H7 (cell line): Measurements from ENCODE around the gene USP21. TPM values are rescaled to one million over a fixed set of nuclear protein-coding genes. Genes with fewer than 3 reads are reported as not detected.

Source experiments
- DNase-seq: peaks from one replicate; pipeline ENCODE4 v3.0.0; 2012
- H3K27me3 ChIP-seq: 2 replicates; pipeline ENCODE4 v1.6.0; 2011; ENCODE audit warnings: mild to moderate bottlenecking, low read length; ENCODE audit not compliant: control insufficient read depth, insufficient read depth
- H3K36me3 ChIP-seq: replicated peaks from 2 replicates; pipeline ENCODE4 v1.5.1; 2011; ENCODE audit warnings: low read length; ENCODE audit not compliant: control insufficient read depth, insufficient read depth
- H3K4me3 ChIP-seq: 2 replicates; pipeline ENCODE4 v1.5.1; 2011; ENCODE audit warnings: low read depth, mild to moderate bottlenecking, control low read depth, low read length, moderate library complexity; ENCODE audit not compliant: insufficient read depth
- total RNA-seq: library from RNA; depleted of rRNA; stranded (reverse); fragments of >200 nt; shearing (Covaris generic); gene quantifications from 2 replicates; pipeline ENCODE4 v1.2.3, GENCODE V29; 2014

Gene USP21
- total RNA-seq, 1 experiment from 2014 or later, result 12.0 TPM

DNA sequence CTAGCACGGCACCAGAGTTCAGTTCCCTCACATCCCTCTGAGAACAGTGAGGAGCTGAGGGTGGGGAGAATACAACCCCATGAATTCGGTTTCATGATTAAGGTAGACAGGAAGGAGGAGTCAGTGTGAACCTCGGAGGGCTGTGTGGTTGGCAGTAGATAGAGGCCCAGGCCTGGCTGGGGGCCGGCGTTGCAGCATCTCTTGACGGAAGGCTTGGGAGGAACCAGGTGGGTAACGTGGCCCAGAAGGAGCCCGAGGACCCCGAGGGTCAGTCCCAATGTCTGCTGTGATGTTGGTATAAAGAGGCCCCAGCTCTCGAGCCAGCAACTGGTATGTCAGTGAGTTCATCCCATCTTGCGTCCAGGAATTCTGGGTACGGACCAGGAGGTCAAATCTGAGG, 12.4 kb downstream of the USP21 start:
- Histone ChIP-seq H3K27me3 (peaks cover 2% of the 10 kb centered on the region; the same call in 1 of the 2 replicates), H3K4me3 (no peak overlapping the region), H3K36me3 (peaks cover 27% of the 10 kb centered on the region)
- no peak for DNase-seq

DNA sequence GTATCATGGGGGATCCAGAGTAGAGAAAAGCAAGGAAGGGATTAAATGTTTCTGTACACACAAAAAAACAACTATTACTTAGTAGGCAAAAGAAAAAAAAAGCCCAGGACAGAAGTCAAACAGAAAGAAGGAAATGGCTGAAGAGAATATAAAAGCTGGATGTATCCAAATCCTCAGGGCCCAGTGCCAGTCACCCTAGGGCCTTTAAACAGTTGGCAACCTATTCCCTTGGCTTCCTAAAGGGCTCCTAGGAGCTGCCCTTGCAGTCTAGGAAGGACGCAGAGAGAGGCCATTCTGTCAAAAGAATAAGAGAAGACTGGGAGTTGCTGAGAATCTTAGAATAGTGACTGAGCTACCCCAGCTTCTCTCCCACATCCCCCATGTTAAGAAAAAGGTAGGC, 13.0 kb downstream of the USP21 start:
- H3K27me3 ChIP-seq, result no peaks in the 10 kb centered on the region; the same call in 1 of the 2 replicates
- DNase-seq, result no peak
- H3K4me3 ChIP-seq, result no peak overlapping the region
- peaks cover 27% of the 10 kb centered on the region for H3K36me3 ChIP-seq

DNA sequence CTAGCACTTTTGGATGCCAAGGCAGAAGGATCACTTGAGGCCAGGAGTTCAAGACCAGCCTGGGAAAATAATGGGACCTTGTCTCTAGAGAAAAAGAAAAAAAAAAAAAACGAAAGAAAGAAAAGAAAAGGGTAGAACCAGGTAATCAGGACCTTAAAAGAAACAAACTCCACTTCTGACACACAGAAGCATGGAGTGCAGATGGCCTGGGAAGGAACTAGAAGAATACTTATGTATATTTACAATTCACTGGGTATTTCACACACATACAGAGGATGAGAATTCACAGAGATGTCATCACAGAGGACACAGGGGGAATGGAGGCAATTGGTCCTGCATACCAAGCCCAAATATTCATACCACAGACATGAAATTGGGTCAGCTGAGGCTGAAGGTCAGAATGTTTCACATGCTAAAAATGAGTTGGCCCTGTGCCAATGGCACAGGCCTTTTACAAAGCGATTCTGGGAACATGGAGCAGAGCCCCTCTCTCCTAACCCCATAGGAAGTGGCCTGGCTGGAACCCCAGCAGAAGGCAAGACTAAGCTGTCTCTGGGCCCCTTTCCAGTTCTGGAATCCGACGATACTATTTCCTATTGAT, 13.6 kb downstream of the USP21 start:
- Histone ChIP-seq H3K36me3 (peaks cover 27% of the 10 kb centered on the region), H3K4me3 (no peak overlapping the region), H3K27me3 (no peaks in the 10 kb centered on the region)
- no peak for DNase-seq

DNA sequence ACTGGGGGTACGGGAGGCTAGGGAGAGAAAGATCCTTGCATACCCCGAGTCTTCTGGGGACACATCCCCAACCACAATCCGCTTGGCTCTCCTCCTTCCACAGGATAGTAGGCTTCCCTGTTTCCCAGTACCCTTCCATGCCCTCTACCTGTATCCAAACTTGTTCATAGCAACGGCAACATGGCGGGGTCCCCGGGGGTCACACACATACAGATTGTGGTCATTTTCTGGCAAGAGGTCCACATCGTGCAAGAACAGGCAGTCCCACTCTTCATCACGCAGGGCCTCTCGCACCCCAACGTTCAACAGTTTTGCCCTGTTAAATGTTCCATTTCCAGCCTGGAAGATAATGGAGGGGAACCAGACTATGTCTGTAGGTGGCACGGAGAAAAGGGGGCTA, 14.4 kb downstream of the USP21 start:
- no peak for DNase-seq
- no peaks in the 10 kb centered on the region for H3K27me3 ChIP-seq
- peaks cover 27% of the 10 kb centered on the region for H3K36me3 ChIP-seq
- no peak overlapping the region for H3K4me3 ChIP-seq

DNA sequence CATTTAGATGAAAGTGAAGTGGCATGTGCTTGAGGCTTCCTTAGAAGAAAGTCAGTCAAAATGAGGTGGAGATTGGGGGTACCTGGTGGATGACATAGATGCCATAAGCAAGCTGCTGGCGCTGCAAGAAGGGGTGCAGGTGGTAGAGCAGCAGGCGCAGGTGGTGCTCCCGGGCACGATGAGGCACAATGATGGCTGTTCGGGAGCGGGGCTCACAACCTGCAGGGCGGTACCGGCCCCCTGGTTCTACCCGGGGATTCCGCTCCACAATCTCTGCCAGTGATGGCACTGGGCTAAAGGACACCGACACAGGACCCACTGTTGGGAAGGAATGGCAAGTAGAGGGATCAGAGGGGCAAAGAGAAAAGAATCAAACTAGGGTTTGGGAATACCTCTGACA, 15.6 kb downstream of the USP21 start:
- Histone ChIP-seq H3K27me3 (no peaks in the 10 kb centered on the region), H3K36me3 (peaks cover 23% of the 10 kb centered on the region)
- DNase-seq, result no peak

DNA sequence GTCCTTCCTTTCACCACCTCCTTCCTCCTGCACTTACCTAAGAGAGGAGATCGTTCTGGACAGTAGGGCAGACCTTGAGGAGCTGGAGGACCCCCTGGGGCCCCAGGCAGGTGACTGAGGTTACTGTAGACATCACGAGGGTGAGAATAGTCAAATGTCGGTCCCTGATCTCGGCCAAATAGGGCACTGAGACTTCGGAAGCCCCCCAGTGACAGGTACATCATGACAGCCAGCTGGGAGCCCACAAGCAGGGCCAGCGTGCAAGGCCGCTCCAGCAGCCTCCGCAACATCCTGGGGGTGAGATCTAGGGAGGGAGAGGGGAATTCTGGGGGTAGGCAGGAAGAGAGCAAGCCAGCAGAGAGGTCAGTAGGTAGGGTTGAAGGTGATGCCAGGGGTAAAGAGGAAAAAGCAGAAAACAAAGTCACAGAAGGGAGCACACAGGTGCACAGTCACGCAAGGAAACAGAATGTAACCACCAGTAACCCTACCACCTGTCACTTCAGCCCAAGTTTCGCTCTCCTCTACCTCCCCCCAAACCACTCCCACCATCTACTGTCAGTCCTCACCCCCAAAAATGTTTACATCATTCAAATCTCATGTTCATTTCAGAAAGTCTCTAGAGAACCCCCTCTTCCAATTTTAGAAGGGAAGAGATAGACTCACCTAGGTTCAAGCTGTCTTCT, 16.6 kb downstream of the USP21 start:
- no peak for DNase-seq
- no peak overlapping the region for H3K4me3 ChIP-seq

More for the DNA sequence above, 15.6 kb downstream of the USP21 start:
- no peak overlapping the region for H3K4me3 ChIP-seq

DNA sequence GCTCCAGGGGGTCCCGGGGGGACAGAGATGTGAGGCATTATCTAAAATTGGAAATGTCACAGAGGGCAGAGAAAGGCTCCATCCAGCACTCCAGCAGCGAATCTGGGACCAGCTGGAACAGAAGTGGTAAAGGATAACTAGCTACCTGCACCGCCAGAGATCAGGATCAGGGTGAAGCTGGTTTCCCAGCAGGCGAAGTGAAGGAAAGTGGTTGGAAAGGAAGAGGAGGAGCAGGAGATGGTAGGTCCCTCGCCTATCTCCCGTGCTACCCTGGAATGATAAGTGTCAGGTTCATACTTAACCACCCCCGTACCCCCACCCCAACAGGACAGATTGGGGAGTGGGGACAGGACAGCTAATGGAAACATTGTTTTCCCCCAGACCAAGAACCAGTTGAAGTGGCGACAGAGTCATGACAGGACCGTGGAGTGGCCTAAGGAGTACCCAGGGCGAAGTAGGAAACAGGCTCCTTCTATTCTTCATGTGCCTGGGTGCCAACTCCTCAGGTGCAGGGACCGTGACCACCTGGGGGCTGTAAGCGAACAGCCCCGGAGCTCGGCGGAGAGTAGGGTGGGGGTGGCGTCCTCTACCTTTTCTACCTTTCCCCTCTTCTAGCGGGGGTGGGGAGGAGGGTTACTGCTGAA, 17.3 kb downstream of the USP21 start:
- Histone ChIP-seq H3K4me3 (peak overlapping the region; percentile 78), H3K36me3 (peaks cover 14% of the 10 kb centered on the region), H3K27me3 (no peaks in the 10 kb centered on the region)
- DNase-seq, result peak; percentile 52

More for the DNA sequence above, 16.6 kb downstream of the USP21 start:
- no peaks in the 10 kb centered on the region for H3K27me3 ChIP-seq
- H3K36me3 ChIP-seq, result peaks cover 18% of the 10 kb centered on the region

DNA sequence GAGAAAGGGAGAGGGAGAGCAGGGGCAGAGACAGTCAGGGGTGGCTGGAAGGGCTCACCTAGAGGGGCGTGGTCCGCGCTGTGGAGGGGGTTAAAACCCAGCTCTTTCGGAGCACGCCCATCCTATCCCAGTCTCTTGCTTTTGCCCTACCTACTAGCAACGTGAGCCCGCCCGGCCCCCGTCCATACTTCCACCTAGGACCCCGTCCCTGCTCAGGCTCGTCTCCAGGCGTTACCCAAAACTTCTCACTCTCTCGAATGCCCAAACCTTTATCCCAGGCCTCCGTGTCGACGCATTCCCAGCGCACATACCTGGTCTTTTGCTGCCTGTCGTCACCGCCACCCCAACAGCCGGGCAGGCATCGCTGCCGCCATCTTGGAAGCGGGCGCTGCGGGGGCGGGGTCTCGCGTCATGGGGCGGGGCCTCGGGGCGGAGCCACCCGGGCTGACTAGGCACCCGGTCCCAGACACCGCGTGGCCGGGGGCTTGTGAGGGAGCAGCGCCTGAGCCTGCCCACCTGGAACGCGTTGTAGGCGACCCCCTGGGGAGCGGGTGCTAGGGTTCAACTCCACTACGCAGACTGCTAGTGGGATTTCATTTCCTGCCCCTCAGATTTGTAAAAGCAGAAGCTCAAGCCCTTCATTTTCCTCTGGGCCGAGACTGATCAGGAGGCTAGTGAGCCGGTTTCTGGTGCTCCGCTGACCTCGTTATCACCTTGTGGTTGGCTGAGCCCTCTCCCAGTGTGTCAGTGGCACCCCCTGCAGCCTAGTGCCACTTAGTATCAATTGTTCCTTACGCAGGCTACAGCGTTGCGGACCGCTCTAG, 18.0 kb downstream of the USP21 start, which contains the start of gene B4GALT3:
Gene B4GALT3, minus strand, starts transcription at position 396 of the 824 bp plus-strand sequence. CDS start 1,447 bp downstream, outside the sequence.
- peak; percentile 100 for DNase-seq
- H3K27me3 ChIP-seq, result no peaks in the 10 kb centered on the region
- peak within 1 kb of the TSS; percentile 78 for H3K4me3 ChIP-seq
- peaks cover 13% of the 10 kb centered on the region for H3K36me3 ChIP-seq

DNA sequence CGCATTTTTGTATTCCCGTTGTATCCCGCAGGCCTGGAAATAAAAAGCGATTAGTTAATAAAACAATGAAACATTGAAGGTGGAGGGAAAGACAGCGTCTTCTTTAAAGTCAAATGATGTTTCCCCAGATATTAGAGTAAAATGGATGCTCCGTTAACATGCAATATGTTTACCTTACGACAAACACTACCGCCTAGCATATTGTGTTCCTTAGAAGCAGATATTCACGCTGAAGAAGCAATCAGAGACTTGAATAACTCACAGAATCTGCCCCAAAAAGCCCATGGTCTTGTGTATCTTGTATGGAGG, 18.6 kb downstream of the USP21 start:
- Histone ChIP-seq H3K4me3 (no peak overlapping the region), H3K27me3 (no peaks in the 10 kb centered on the region), H3K36me3 (peaks cover 12% of the 10 kb centered on the region)
- DNase-seq, result no peak

DNA sequence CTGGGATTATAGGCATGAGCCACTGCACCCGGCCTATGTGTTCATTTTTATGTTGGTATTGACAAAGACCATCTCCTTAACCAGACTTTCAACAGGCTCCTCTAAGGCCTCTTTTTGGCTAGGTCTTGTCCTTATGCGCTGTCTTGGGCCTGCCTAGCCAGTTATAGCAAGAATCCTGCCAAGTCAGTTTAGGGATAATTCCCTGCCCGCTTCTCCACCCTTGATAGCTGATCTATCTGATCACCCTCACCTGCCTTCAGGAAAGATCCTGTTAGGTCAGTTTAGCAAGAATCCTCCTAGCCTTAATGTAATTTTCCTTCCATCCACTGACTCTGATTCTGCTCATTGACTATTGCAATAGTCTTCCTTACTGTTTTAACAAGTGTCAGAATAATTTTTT, 20.4 kb downstream of the USP21 start:
- Histone ChIP-seq H3K36me3 (peaks cover 4% of the 10 kb centered on the region), H3K27me3 (no peaks in the 10 kb centered on the region), H3K4me3 (no peak overlapping the region)
- DNase-seq, result no peak

DNA sequence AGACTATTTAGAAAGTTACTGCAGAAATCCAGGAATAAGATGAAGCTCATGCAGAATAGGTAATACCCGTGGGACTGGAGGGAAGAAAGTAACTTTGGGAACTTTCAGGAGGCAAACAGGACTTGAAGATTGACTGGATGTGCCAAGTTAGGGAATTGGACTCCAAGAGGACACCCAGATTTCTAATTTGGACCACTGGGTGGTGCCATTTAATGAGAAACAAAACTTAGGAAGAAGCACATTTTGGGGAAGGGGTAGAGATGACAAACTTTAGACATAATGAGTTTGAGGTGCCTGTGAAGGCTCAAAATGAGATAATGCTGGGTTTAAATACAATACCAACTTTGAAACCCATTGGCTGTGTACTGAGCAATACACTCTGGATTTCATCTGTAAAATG, 21.3 kb downstream of the USP21 start:
- no peaks in the 10 kb centered on the region for H3K36me3 ChIP-seq
- H3K4me3 ChIP-seq, result no peak overlapping the region
- H3K27me3 ChIP-seq, result no peaks in the 10 kb centered on the region
- peak; percentile 47 for DNase-seq

DNA sequence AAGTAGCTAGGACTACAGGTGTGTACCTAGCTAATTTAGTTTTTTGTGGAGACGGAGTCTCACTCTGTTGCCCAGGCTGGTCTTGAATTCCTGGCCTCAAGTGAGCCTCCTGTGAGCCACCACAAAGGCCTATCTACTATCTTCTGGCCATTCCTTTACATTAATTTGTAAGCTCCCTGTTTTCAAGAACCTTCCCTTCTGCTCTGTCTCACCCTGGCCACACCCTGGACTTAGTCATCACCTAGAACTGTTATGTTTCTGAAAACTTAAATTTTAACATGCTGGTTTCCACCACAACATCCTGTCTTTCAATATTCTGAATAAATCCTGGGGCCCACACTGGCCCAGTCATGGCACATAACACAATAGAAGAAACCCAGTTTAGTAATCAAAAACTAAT, 22.9 kb downstream of the USP21 start:
- Histone ChIP-seq H3K36me3 (no peaks in the 10 kb centered on the region), H3K4me3 (no peak overlapping the region)
- DNase-seq, result no peak

DNA sequence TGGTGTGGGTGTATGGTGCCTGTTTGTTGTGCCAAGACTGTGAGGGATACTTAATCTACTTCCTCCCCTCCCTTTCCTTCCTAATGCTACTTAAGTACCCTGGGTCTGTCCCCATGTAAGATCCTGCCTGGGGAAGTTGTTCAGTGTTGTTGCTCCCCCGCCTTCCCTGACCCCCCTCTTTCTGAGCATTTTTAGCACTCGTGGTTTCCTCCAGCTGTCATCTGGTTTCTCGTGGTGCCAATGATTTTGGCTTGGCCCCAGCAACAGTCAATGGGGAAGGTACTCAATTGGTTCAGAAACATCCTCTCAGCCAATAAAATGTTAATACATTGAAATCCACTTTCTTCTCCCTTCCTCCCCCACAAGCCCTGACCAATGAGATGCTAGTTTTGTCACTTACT, 26.0 kb downstream of the USP21 start:
- Histone ChIP-seq H3K27me3 (no peaks in the 10 kb centered on the region), H3K4me3 (no peak overlapping the region), H3K36me3 (no peaks in the 10 kb centered on the region)
- DNase-seq, result peak; percentile 22

More for the DNA sequence above, 22.9 kb downstream of the USP21 start:
- H3K27me3 ChIP-seq, result no peaks in the 10 kb centered on the region

DNA sequence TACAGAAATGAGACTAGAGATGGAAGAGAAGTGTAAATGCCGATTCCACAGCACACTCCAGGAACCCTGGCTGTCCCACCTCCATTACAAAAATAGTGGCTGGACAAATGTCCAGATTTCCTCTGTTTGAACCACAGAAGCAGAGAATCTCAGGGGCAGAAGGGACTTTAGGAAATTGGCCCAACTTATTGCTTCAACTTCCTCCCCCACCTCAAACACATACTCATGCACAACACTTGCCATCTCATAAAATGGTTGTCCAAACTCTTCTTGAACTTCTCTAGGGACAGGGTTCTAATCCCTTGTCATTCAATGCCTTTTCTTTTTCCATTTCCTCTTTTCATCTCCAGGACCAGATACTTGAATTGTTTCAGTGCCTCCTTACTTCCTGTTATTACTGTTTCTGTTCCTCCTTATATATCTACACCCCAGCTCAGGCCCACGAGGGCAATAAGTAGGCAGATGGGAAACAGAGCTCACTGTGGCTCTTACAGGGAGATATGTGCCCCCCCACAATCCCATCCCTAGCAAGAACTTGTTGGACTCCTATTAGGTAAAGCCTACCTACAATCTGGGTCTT, 26.5 kb downstream of the USP21 start:
- H3K4me3 ChIP-seq, result no peak overlapping the region
- H3K27me3 ChIP-seq, result no peaks in the 10 kb centered on the region
- DNase-seq, result no peak
- H3K36me3 ChIP-seq, result no peaks in the 10 kb centered on the region
